Measurements from ENCODE around the gene NOB1.
"Not testable (repeated sequence)": the region's sequence is repeated elsewhere in the genome, so short reads cannot be mapped to it uniquely, and the experiment has no call there.

Gene NOB1

DNA sequence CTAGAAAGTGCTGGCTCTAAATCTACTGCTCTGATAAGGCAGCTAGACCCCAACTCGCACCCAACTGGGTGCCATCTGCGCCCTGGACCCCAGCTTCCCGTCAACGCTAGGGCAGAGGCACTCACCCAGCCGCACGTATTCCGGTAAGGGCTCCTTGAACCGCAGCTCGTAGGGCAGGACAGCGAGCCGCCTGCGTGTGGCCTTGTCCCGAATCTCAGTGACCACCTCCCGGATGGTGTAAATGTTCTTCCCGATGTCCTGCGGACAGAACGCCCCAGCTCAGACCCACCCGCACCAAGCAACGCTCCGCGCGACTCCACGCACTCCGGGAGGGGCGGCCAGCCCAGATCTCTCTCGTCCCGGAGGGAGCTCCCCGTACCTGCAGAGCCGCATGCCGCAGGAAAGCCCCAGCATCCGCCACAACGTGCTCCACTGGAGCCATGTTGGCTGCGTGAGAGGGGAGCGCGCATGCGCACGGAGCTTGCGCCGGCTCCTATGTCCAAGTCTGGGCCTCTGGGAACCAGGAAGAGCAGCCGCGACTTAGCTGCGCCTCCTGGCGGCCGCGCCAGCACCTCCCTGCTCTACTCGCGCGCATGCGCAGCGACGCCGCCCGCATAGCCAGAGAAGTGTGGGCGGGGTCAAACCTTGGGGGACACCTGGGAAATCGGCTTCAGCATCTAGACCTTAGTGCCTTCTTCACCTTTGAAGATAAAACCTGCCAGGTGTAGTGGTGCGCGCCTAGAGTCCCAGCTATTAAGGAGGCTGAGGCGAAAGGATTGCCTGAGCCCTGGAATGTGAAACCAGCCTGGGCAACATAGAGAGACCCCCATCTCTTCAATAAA, at the start of gene NOB1:
NOB1 (minus strand) TSS at position 458 of the 842 bp plus-strand sequence; CDS start at position 442, 16 bp downstream.
- peak; percentile 96 for DNase-seq (ENCODE audit: low spot score)

DNA sequence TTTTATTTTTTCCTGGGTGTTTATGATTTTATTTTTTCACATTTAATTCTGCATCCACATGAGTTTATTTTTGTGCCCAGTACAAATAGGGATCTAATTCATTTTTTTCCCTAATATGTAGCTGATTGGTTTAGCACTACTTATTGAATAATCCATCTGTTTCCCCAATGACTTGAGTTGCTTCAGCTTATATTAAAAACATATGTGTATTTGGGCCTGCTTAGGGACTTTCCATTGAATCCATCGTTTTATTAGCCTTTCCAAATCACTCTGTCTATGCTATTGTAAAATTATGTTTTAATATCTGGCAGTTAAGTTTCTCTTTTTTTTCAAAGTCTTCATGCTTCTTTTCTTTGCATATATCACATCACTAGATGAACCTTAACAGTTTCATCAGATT, 49.6 kb upstream of the NOB1 start:
- no peak for DNase-seq (ENCODE audit: low spot score)

DNA sequence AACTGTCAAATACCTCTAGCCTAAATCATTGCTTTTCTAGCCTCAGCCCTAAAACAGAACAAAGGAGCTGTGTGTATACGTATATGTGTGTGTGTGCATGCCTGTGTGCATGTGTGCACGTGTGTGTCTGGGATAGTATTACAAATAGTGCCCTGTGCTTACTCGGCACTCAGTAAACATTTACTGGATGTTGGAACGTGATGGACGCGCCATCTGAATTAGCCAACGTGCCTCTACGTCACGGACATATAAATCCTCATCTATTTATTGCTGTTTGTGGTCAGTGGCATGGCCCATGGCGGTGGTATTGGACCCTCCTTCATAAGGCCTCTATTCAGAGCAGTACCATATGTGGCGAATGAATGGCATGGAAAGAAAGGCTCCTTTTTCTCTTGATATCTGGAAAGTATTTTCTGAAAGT, 44.9 kb upstream of the NOB1 start:
- DNase-seq (ENCODE audit: low spot score) = no peak

DNA sequence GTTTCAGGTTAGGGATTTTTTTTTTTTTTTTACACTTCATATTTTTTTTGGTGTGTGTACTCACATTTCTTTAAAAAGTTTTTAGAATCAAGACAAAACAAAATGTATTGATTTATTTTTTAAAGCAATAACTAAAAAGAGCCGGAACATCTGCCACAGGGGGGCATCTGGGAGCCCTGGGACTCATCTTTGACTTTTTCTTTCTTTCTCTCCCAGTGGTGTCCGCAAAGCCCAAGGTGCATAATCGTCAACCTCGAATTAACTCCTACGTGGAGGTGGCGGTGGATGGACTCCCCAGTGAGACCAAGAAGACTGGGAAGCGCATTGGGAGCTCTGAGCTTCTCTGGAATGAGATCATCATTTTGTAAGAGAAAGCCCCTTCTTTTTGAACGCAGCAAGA, 43.7 kb upstream of the NOB1 start:
- no peak for DNase-seq (ENCODE audit: low spot score)

DNA sequence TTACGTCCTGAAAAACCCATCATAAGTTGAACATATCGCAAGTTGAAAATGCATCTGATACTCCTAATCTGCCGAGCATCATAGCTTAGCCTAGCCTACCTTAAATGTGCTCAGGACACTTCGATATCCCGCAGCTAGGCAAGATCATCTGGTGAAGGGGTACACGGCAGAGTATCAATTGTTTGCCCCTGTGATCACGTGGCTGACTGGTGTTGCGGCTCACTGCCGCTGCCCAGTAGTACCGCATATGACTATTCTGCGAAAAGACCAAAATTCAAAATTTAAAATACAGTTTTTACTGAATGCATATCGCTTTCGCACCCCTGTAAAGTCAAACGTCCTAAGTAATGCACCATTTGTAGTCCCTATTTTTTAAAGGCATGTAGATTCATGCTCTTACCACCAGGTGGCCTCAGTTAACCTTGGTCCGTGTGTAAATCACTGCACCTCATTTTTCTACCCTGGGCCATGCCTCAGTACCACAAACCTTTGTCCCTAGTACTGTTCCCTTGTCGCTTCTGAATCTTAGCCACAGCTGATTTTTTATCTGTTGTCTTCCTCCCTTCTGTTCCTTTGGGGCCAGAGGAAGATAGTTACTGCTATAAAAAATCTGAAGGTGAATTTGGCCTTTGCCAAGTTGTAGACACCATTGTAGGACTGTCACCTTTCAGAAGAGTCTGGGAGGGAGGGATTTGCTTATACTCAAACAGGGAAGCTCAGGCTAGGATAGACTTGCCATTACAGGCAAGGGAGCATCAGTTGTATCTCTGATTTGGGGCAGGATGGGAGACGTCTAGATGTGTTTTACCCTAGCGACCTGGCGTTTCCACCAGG, 41.8 kb upstream of the NOB1 start:
- DNase-seq (ENCODE audit: low spot score) = no peak

DNA sequence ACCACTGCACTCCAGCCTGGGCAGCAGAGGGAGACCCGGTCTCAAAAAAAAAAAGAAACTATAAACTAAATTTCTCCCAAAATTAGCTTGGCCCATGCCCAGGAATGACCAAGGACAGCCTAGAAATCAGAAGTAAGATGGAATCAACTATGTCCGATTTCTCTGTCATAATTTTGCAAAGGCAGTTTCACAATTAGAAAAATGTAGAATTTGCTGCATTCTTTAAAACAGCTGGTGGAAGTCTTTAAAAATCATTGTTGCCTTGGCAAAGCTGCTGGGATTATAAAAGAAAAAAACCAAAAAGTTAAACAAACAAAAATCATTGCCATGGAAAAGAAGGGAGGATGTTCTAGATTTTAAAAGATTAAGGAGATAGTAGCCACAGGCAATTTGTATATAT, 39.8 kb upstream of the NOB1 start:
- no peak for DNase-seq (ENCODE audit: low spot score)

DNA sequence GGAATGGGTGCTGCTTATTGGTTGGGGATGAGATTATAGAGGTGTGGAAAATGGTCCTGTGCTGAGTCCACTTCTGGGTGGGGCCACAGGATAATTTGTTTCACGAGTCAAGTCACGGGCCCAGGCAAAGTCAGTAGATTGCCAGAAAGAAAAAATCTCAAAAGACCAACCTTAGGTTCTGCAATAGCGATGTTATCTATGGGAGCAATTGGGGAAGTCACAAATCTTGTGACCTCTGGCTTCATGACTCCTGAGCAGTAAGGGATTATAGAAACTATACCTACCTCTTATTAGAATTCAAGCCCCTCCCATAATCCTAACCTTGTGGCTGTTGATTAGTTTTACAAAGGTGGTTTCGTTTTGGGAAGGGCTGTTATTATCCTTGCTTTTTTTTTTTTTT, 38.8 kb upstream of the NOB1 start:
- no peak for DNase-seq (ENCODE audit: low spot score)

DNA sequence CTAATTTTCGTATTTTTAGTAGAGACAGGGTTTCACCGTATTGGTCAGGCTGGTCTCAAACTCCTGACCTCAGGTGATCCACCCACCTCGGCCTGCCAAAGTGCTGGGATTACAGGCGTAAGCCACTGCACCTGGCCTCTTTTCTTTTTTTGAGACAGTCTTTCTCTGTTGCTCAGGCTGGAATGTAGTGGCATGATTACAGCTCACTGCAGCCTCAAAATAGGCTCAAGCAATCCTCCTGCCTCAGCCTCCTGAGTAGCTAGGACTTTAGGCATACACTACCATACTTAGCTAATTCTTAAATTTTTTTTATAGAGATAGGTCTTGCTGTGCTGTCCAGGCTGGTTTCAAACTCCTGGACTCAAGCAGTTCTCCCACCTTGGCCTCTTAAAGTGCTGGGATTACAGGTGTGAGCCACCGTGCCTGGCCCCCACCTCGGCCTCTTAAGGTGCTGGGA, 36.7 kb upstream of the NOB1 start:
- not testable (repeated sequence) for DNase-seq (ENCODE audit: low spot score)

DNA sequence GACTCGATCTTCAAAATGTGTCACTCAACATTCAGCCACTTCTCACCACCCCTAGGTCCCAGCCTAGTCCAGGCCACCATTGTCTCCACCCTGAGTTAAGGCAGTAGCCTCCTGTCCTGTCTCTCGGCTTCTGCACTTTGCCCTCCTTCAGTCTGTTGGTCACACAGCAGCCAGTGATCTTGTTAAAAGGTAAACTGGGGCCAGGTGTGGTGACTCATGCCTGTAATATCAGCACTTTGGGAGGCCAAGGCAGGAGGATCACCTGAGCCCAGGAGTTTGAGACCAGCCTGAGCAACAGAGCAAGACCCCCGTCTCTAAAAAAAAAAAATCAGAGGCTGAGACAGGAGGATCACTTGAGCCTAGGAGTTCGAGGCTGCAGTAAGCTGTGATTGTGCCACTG, 33.2 kb upstream of the NOB1 start:
- DNase-seq (ENCODE audit: low spot score) = no peak

DNA sequence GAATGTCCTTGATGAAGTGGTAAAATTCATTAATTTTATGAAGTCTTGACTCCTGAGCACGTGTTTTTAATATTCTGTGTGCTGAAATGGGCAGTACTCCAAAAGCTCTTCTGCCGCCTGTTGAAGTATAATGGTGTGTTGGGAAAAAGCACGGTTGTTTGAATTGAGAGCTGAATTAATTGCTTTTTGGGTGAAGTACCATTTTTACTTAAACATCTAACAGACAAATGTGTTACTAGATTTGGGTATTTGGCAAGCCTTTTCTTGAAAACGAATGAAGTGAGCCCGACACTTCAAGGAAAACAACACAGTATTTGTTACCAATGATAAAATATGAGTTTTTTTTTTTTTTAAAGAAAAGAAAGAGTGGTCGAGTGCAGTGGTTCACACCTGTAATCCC, 29.9 kb upstream of the NOB1 start:
- no peak for DNase-seq (ENCODE audit: low spot score)

DNA sequence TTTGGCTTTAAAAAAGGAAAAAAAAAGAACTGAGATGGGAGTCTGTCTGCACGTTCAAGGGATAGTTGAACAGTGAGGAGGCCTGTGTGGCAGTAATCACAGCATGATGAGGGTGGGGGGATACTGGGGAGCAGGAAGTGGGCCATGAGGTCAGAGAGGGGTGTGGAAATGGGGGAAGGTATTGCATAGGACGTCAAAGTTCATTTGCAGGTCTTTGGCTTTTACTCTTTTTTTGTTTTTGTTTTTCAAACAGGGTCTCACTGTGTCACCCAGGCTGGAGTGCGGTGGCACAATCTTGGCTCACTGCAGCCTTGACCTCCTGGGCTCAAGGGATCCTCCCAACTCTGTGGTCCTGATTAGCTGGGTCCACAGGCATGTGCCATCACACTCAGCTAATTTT, 26.4 kb upstream of the NOB1 start:
- DNase-seq (ENCODE audit: low spot score) = no peak

DNA sequence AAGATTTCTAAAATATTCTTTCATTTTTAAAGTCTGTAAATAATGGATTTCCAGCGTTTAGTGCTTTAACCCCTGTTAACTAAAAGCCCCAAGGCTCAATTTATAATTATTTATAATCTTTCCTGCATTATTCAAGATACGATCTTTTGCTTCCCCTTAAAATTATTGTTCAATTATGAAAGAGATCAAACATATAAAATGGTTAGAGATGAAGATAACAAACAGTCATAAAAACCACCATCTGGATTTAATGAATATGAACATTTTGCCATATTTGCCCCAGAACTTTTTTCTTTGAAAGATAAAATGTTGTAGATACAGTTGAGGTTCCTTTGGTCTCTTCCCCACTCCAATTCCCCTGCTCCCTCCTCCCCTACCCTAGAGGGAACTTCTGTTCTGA, 25.0 kb upstream of the NOB1 start:
- DNase-seq (ENCODE audit: low spot score) = no peak

DNA sequence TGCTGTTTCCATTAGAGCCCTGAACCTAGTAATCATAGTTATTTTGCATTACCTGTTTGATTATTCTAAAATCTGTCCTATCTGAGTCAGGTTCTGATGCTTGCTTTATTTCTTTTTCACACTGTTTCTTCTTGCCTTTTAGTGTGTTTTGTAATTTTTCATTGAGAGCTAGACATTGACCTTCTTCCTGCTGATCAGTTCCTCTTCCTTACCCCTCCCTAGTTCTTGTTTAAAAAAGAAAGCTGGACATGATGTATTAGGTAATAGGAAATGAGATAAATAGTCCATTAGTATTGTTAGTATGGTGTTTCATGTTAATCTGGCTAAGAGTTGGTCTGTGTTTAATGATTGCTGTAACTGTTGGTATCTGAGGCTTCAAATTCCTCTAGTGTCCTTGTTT, 20.8 kb upstream of the NOB1 start:
- DNase-seq (ENCODE audit: low spot score) = no peak

DNA sequence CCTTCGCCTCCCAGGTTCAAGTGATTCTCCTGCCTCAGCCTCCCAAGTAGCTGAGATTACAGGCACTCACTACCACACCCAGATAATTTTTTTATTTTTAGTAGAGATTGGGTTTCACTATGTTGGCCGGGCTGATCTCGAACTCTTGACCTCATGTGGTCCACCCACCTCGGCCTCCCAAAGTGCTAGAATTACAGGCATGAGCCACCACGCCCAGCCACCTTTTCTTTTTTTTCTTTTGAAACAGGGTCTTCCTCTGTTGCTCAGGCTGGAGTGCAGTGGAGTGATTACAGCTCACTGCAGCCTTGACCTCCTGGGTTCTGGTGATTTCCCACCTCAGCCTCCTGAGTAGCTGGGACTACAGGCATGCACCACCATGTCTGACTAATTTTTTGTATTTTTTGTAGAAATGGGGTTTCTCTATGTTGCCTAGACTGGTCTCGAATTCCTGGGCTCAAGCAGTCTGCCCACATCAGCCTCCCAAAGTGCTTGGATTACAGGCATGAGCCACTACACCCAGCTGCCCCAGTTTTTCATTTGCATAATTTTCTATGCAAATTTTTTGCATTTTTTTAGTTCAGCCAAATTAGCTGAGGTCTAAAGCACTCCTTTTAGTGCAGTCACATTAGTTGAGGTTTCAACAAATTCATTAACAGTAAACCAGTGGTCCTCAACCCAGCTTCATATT, 18.7 kb upstream of the NOB1 start:
- DNase-seq (ENCODE audit: low spot score) = no peak

DNA sequence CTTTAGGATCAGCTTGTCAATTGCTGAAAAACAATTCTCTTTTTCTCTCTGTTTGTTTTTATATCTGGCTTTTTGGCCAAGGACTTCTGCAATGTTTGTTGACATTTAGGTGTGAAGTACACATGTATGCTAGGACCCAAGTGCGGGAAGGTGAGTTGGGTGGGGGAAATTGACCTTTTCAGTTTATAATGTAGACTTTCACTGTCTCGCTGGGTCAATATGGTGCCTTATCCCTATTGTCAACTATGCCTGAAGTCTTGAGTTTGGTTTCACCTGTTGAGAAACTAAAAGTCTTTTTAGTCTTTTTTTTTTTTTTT, 16.9 kb upstream of the NOB1 start:
- DNase-seq (ENCODE audit: low spot score) = no peak

DNA sequence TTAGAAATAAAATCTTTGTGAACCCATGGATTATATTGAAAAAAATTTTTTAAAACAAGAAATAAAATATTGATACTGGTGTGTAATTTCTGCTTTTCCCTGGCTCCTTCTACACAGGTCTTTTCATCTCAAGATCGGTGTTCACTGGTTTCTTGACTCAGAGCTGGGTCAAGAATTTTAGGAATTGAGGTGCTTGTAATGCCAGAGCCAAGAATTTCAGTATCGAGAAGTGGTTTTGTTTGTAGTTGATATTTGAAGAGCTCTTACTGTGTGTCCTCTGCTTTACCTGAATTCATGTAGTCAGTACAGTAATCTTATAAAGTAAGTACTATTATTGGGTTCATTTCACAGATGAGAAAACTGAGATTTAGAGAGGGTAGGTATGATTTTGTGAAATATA, 14.7 kb upstream of the NOB1 start:
- DNase-seq (ENCODE audit: low spot score) = no peak

DNA sequence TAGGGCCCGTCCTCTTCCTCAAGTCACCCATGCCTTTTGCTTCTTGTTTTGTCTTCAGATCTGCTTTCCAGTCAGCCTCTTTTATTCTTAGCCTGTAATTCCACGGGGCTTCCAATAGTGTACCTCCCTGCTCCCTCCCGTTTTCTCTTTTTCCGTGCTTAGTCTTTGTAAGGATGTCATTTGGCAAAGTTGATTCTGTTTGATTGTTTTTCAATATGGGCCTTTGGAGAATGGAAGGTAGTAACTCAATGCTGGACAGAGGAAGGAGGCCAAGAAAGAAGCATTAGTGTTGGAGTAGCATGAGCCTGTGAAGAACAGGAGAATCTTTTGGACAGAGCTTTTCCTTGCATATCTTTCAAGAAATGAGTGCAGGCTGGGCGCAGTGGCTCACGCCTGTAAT, 13.9 kb upstream of the NOB1 start:
- no peak for DNase-seq (ENCODE audit: low spot score)

DNA sequence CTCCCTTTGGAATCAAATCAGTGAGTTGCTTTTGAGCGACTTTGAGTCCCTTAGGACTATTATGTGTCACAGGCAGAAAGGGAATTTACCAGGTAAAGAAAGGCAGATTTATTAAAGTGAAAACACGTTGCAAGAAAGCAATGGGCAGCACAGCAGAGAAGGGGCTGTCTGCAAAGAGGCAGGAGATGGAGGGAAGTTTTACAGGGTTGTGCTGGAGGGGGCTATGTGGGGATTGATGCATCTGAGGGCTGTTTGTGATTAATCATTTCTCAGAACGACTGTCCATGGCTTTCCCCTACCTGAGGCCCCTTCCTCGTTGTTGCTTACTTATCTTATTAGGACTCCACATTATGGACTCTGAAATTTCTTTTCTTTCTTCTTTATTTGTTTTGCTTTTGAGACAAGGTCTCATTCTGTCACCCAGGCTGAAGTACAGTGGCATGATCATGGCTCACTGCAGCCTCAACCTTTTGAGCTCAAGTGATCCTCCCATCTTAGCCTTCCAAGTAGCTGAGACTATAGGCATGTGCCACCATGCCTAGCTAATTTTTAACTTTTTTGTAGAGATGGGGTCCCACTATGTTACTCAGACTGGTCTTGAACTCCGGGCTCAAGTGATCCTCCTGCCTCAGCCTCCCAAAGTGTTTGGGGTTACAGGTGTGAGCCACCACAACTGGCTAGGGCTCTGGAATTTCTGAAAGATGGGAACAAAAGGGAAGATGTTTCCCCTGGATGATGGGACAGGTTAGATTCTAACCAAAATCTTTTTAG, 12.9 kb upstream of the NOB1 start:
- DNase-seq (ENCODE audit: low spot score) = no peak

DNA sequence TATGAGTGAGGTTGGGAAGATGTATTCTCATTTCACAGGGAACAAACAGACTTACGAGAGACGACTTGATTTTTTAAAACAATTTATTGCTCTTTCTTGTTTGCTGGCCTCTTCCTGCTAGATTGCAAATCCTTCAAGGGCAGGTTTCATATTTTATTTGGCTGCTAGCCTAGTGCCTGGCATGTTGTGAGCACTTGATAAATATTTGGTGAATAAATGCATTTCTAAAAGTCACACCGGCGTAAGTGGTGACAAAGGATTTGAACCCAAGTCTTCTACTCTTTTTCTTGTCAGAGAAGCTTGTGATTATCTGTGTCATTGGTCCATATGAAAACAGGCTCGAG, 8.8 kb upstream of the NOB1 start:
- no peak for DNase-seq (ENCODE audit: low spot score)

DNA sequence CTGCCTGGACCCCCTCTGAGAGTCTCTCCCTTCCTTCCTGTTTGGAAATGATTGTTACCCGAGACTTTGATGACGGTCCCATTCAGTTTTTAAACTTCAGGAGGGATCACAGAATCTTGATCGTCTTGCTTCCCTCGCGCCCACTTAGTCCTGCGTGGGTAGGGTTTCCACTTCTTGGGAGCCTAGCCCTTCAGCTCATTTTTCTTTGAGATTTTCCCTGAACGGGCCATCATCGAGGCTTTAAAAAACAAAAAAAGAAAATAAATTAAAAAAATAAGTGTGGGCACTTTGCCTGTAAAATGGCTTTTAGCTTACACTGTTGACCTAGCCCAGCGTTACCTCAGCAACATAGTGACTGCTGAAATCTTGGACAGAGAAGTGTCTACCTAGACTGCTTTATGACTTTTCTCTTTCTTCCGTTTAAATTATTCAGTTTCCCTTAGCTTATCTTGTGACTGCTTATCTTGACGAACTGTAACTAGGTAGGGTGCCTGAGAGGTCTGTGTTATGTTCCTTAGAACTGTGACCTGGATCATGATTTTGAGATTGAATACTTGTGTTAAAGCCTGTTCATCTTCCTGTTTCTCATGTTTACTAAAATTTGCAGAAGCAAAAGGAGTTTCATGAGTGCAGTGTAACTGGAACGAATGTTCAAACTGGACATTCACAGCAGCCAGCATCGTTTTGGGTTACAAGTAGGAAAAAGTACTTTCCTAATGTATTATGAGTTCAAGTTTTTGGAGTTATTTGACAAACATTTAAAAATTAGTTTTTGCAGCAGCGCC, 8.3 kb upstream of the NOB1 start:
- no peak for DNase-seq (ENCODE audit: low spot score)
